HG03066 (cell line): ENCODE measurements around the gene GRIFIN.

Experiments
- ATAC-seq: cut with Tn5 transposase; IDR thresholded peaks from one replicate; pipeline ENCODE4 v1.9.1; 2021; ENCODE audit warnings: low read depth; ENCODE audit not compliant: unreplicated experiment

GRIFIN gene

GRCh38 chr7:2513702-2514101 is 37.5 kb upstream of the GRIFIN start:
- ATAC-seq: no peak

- no peak for ATAC-seq
These were observed 36.5 kb upstream of the GRIFIN start for GRCh38 chr7:2512713-2513112.

DNA sequence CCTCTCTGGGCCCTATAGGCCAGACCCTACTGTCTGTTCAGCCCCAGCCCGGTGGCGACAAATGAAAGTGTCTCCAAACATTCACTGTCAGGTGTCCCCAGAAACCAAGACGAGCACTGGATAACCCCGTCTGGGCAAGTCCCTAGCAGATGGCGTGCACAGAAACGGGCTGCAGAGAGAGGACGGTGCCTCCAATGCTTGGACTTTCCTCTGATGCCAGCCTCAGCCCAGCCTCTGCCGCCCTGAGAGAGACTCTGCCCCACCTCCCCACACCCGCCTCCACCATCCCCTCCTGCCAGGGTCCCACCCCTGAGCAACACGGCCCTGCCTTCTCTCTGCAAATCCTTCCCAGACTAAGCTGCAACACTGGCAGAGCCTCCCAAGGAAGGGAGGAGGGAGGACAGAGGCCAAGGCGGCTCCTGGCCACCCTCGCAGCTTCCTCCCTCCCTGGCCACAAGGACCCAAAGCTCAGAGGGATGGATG is 36.0 kb upstream of the GRIFIN start:
- ATAC-seq: no peak

- no peak for ATAC-seq
These were observed 35.6 kb upstream of the GRIFIN start for GRCh38 chr7:2511769-2512168.

DNA sequence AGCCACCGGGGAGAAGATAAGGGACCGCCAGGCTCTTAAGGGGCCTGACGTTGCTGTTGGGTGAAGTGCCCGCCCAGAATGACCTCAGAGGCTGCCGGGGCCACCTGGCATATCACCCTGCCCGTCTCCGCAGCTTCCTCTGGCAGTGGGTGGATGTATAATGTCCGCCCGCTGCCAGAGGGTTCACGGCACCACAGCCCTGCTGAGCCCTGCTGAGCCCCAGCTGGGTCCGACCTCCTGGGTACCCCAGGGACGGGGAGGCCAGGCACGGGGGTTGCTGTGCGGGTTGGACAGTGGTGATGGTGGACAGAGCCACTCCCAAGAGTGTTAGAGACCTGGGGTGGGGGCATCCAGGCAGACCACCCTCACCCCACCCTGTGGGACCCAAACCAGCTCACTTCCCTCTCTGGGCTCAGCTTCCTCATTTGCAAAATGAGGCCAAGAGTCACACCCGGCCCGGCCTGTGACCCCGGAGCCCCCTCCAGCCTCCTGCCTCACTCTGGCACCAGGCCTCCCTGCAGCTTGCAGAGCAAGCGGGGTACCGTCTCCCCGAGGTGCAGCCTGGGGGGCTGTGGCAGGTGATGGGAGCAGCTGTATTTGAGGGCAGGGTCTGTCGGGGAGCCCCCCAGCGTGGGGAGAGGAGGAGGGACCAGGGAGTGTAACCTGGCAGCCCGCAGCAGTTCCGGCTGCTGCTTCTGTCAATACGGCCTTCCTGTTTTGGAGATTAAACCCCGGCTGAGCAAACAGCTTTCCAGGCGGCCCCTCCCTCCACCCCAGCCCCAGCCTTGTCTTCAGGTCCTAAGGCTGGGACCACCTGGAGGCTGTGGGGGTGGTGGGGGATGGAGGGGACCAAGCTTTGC is 34.9 kb upstream of the GRIFIN start:
- ATAC-seq: no peak

DNA sequence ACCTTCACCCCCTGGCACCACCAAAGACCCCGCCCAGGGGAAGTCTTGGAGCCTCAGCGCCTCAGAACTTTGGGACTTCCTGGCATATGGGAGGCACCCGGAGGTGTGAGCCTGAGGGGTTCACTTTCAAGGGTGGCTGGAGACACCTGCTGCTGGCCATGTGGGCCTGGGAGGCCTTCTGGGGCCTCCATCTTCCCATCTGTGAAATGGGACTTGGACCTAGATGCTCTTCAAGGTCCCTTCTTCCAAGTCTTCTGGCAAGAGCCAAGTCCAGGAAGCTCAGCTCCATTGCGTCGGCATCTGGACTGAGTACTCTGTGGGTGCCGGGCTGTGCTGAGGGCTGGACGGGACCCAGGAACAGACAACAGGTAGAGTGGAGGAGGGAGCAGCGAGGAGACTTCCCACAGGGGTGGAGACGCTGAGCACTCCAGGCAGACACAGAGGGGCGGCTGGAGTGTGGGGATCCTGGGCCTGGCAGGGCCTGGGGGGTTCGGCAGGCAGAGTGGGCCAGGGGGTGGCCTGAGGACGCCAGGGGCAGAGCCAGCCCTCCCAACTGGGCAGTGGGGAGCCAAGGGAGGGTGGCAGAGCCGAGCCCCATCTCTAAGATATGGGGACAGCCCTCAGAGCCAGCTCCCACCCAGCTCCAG is 34.1 kb upstream of the GRIFIN start:
- no peak for ATAC-seq

DNA sequence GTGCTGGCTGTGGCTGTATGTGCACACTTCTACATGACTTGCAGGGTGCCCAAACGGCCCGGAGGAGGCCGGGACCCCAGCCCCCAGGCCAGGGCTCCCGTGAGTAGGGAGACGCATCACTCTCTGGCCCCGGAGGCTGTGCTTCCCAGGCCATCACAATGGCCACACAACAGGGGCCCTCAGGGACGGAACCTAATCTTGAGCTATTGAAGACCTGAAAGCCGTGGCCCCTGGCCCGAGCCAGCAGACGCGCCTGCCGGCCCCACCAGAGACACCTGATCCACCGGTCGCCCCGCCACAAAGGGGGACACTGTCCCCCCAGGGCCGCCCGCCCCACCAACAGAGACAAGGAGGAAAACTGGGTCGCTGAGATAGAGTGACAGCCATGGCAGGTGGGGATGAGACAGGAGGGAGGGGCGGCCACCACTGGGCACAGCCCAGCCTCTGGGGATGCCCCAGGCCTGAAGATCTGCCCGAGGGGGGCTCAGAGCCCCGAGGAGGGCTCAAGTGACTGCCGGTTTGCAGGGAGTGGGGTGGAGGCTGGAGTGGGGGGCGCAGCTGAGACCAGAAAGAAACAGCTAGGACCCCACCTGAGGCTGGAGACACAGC is 33.2 kb upstream of the GRIFIN start:
- no peak for ATAC-seq

DNA sequence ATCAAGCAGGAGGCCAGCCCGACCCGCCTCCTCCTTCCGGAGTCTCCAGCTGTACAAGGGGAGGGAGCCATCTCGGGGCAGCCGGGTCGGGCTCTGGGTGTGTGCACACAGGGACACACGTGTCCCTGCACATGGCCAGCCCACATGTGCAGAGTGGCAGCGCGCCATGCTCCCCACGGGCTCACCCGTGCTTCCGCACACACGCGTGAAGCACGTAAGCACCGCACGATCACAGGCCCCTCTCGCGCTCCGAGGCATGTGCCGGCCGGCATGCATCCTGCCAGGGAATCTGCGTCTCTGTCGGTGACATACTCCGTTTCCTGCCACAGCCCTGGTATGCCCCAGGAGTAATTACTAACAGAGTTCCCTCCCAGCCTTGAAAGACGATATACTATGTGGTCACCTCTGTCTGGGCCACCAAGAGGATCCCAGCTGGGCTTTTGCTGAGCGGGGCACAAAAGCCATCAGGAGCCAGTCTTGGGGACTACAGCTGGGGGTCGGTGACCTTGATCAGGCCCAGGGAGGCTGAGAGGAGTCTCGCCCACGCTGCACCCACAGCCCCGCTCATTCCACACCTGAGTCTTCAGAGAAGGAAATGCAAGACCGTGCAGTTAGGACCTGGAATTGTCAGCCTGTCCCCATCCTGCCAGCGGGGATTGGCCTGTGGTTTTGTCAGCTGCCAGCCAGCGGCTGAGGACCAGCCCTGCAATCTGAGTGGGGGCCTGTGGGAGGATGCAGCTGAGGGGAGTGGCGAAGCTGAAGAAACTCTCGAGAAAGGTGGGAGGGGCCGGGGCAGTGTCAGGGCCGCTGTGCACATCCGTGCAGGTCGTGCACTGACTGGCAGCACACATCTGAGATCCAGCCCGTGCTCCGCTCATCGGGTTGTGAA is 32.4 kb upstream of the GRIFIN start:
- peak; percentile 50 for ATAC-seq

DNA sequence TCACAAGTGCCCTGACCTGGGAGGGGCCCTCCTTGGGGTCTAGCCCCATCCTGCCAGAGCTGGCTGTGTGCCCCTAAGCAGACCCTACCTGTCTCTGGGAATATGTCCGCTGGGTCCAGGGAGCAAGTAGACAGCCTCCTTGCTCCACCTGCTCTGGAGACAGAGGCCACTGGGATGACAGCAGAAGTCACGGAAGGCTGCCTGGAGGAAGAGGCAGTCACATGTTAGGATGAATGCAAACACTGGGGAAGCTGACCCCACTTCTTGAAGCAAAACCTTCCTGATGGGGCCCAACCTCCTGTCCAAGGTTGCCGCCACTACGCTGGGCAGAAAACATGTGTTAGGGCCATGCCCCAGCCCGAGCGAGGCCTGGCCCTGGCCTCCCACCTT is 31.7 kb upstream of the GRIFIN start:
- no peak for ATAC-seq

- no peak for ATAC-seq
These were observed 31.2 kb upstream of the GRIFIN start for GRCh38 chr7:2507208-2507916.

DNA sequence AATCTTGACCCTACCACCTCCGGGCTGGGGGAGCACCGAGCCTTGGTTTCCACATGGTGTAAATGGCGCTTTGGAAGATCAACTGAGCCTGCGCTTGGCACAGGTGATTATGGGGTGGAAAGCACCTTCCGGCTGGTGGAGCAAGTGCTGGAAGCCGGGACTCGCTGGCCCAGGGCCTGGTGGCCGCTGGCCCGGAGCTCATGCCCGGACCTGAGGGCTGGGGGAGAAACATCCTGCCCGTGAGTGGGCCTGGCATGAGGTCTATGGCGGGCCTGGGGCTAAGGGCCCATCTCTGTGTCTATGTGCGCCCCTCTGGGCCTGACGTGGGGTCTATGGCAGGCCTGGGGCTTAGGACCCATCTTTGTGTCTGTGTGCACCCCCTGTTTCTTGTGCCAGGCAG is 29.2 kb upstream of the GRIFIN start:
- ATAC-seq: no peak

GRCh38 chr7:2504889-2505375 is 28.7 kb upstream of the GRIFIN start:
- ATAC-seq: no peak

DNA sequence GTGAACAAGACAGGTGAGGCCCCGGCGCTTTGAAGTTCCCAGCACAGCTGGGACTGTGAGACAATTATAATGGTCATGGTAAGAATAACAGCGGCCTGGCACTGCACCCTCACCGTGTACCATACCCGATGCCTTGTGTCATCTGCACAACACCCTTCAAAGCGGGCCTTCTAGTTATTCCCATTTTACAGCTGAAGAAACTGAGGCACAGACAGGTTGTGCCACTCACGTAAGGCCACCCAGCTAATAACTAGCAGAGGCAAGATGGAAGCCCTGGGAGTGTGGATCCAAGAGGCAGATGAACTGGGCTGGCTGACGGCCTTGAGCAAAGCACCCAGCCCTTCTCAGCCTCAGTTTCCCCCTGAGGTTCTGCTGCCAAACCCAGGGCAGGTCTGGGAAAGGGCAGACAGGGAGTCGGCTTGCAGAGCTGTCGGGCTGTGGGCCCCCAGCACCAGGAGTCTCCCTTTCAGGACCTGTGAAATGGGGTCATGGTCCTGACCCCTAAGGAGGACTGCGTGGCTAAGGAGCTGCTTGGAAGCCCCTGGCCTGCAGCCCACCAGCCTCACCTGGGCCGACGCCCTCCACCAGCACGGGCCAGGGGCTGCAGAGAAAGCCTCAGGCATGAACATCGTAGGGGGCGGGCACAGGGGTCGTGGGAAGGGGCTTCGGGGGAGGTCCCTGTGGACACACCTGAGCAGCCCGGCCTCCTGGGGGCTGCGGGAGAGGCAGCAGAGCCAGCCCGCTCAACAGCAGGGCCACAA is 28.1 kb upstream of the GRIFIN start:
- no peak for ATAC-seq

GRCh38 chr7:2503056-2503941 is 27.1 kb upstream of the GRIFIN start:
- no peak for ATAC-seq

GRCh38 chr7:2502647-2502966 is 26.4 kb upstream of the GRIFIN start:
- no peak for ATAC-seq

- ATAC-seq: no peak
These were observed 25.9 kb upstream of the GRIFIN start for GRCh38 chr7:2501947-2502646.

DNA sequence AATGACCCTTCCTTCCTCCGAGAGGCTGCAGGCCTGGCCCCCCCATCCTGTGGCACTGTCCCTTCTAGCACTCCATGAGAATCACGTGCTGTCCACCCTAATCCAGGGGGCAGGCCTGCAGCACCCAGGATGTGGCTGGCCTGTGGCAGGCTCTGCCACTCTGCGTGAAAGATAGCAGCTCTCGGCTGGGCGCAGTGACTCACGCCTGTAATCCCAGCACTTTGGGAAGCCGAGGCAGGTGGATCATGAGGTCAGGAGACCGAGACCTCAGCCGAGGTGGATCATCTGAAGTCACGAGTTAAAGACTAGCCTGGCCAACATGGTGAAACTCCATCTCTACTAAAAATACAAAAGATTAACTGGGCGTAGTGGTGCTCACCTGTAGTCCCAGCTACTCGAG is 24.5 kb upstream of the GRIFIN start:
- ATAC-seq: no peak
